Small intestine (tissue), 7 donors: Measurements from ENCODE around the gene PDPN. TPM values are rescaled to one million over a fixed set of nuclear protein-coding genes. Genes with fewer than 3 reads are reported as not detected.

Source experiments
- DNase-seq, 2 donors: peaks; one replicate each; pipeline versions ENCODE4 v3.0.0 to v3.0.0-alpha.2; 2013
- FAIRE-seq: peaks from 2 replicates; lab custom pipeline; 2012; peaks lifted over from hg19 to GRCh38; lab: Jason Lieb, UNC
- H3K27ac ChIP-seq, 3 donors: one replicate each; pipeline ENCODE4 v1.5.1; 2013; ENCODE audit warnings: low read length in 2 of 3, mild to moderate bottlenecking in 2 of 3, control low read depth in 1 of 3, inconsistent platforms in 1 of 3, low read depth in 1 of 3, moderate library complexity in 1 of 3
- H3K27me3 ChIP-seq, 3 donors: one replicate each; pipeline ENCODE4 v1.6.1; 2013; ENCODE audit warnings: low read length in 3 of 3, inconsistent platforms in 1 of 3; ENCODE audit not compliant: control insufficient read depth in 3 of 3, insufficient read depth in 3 of 3
- H3K36me3 ChIP-seq, 3 donors: one replicate each; pipeline ENCODE4 v1.6.1; 2013; ENCODE audit warnings: low read length in 3 of 3, inconsistent platforms in 1 of 3, low read depth in 1 of 3, mild to moderate bottlenecking in 1 of 3, moderate library complexity in 1 of 3; ENCODE audit not compliant: control insufficient read depth in 3 of 3, insufficient read depth in 2 of 3
- H3K4me1 ChIP-seq, 3 donors: one replicate each; pipeline ENCODE4 v1.6.1; 2013; ENCODE audit warnings: low read length in 2 of 3, inconsistent platforms in 1 of 3, low read depth in 1 of 3, mild to moderate bottlenecking in 1 of 3, moderate library complexity in 1 of 3; ENCODE audit not compliant: control insufficient read depth in 3 of 3, insufficient read depth in 2 of 3
- H3K4me3 ChIP-seq, 3 donors: one replicate each; pipeline ENCODE4 v1.5.1; 2013; ENCODE audit warnings: low read length in 3 of 3, control low read depth in 1 of 3, inconsistent platforms in 1 of 3, low read depth in 1 of 3, mild to moderate bottlenecking in 1 of 3, moderate library complexity in 1 of 3
- H3K9me3 ChIP-seq, 2 donors: one replicate each; pipeline ENCODE4 v1.6.1; 2013; ENCODE audit warnings: low read depth in 1 of 2, low read length in 1 of 2; ENCODE audit not compliant: control insufficient read depth in 2 of 2, insufficient read depth in 1 of 2
- WGBS, 3 donors: extraction: QIAGEN DNeasy Blood & Tissue Kit; methylation state at CpG; one replicate each; pipeline ENCODE4 v1.1.7; 2013; 5-methylcytosine and 5-hydroxymethylcytosine counted together
- polyA plus RNA-seq, 4 donors: library from polyadenylated mRNA; stranded (reverse) in 3 of 4; unstranded in 1 of 4; fragments of 200-250 nt in 3 of 4; fragments of 120-200 nt in 1 of 4; gene quantifications; one replicate each; pipeline versions ENCODE4 v1.2.1 to v1.2.3, GENCODE V29; 2013
- donor health status: healthy with polysubstance abuse.
- donor health status: control.
- donor health status: control.
- donor health status: Bipolar disorder and iron deficiency.
- donor health status: healthy.

PDPN gene
- polyA plus RNA-seq, 4 donors = 0.89 to 18.7 (median 3.5) TPM

- 42 to 55% (median 51%) methylated on average over 1 of the region's 1 CpG for WGBS, 3 donors
- no peaks in the 10 kb centered on the region for H3K27me3 ChIP-seq
- no peak for DNase-seq
- no peaks in the 10 kb centered on the region for H3K4me1 ChIP-seq
- peak overlapping the region in 1 of 3 donors; percentile 27 for H3K27ac ChIP-seq
- H3K4me3 ChIP-seq = no peak overlapping the region
- no peaks in the 10 kb centered on the region for H3K9me3 ChIP-seq
- H3K36me3 ChIP-seq = no peaks in the 10 kb centered on the region
- FAIRE-seq = no peak
Observed at GRCh38 chr1:13605159-13605558, 21.5 kb downstream of the PDPN start.

- H3K4me3 ChIP-seq = no peak overlapping the region
- no peak for DNase-seq
- no peak for FAIRE-seq
Observed at GRCh38 chr1:13607002-13607401, 23.4 kb downstream of the PDPN start.

GRCh38 chr1:13616234-13616633 is 32.6 kb downstream of the PDPN start:
- DNase-seq = no peak
- 55 to 69% (median 62%) methylated on average over 5 of the region's 5 CpGs for WGBS, 3 donors
- peaks cover 0 to 4% (median 2%) of the 10 kb centered on the region in 3 donors for H3K27me3 ChIP-seq
- H3K4me1 ChIP-seq = no peaks in the 10 kb centered on the region
- H3K9me3 ChIP-seq = no peaks in the 10 kb centered on the region
- peak overlapping the region in 2 of 3 donors; percentile 71 to 84 for H3K27ac ChIP-seq
- H3K36me3 ChIP-seq = peaks cover 0 to 2% (median 0%) of the 10 kb centered on the region in 3 donors
- no peak overlapping the region for H3K4me3 ChIP-seq
- FAIRE-seq = no peak

More at GRCh38 chr1:13607002-13607401, 23.4 kb downstream of the PDPN start:
- Histone ChIP-seq H3K36me3 (no peaks in the 10 kb centered on the region), H3K9me3 (no peaks in the 10 kb centered on the region), H3K4me1 (no peaks in the 10 kb centered on the region), H3K27ac (no peak overlapping the region), H3K27me3 (no peaks in the 10 kb centered on the region)
- WGBS, 3 donors = 94 to 96% (median 95%) methylated on average over 8 of the region's 8 CpGs

- H3K4me3 ChIP-seq = no peak overlapping the region
- DNase-seq (peak in 1 of 2 donors; percentile 15), FAIRE-seq (no peak)
- H3K36me3 ChIP-seq = peaks cover 0 to 2% (median 0%) of the 10 kb centered on the region in 3 donors
- H3K27ac ChIP-seq = peak overlapping the region in 1 of 3 donors; percentile 79
- no peaks in the 10 kb centered on the region for H3K4me1 ChIP-seq
- peaks cover 0 to 4% (median 2%) of the 10 kb centered on the region in 3 donors for H3K27me3 ChIP-seq
- whole genome bisulfite sequencing, 3 donors = 77 to 91% (median 85%) methylated on average over 4 of the region's 4 CpGs
- no peaks in the 10 kb centered on the region for H3K9me3 ChIP-seq
Observed at GRCh38 chr1:13617108-13617507, 33.5 kb downstream of the PDPN start.

- Histone ChIP-seq H3K9me3 (no peaks in the 10 kb centered on the region), H3K36me3 (peaks cover 0 to 2% (median 0%) of the 10 kb centered on the region in 3 donors), H3K27me3 (peaks cover 0 to 4% (median 2%) of the 10 kb centered on the region in 3 donors), H3K4me1 (no peaks in the 10 kb centered on the region), H3K4me3 (no peak overlapping the region), H3K27ac (peak overlapping the region in 2 of 3 donors; percentile 17 to 79)
- WGBS, 3 donors = 75 to 93% (median 83%) methylated on average over 1 of the region's 1 CpG
- FAIRE-seq (no peak), DNase-seq (no peak)
Observed at GRCh38 chr1:13617773-13618172, 34.1 kb downstream of the PDPN start.

GRCh38 chr1:13618483-13618882 is 34.9 kb downstream of the PDPN start:
- DNase-seq (no peak), FAIRE-seq (no peak)
- Histone ChIP-seq H3K27ac (peak overlapping the region in 1 of 3 donors; percentile 1), H3K4me3 (no peak overlapping the region), H3K9me3 (no peaks in the 10 kb centered on the region), H3K36me3 (peaks cover 0 to 2% (median 0%) of the 10 kb centered on the region in 3 donors), H3K27me3 (peaks cover 0 to 4% (median 2%) of the 10 kb centered on the region in 3 donors), H3K4me1 (no peaks in the 10 kb centered on the region)
- 85 to 93% (median 93%) methylated on average over 9 to 11 of the region's 11 CpGs for WGBS, 3 donors

- H3K9me3 ChIP-seq = no peaks in the 10 kb centered on the region
- H3K4me1 ChIP-seq = no peaks in the 10 kb centered on the region
- FAIRE-seq (no peak), DNase-seq (no peak)
- H3K4me3 ChIP-seq = no peak overlapping the region
- no peaks in the 10 kb centered on the region for H3K36me3 ChIP-seq
- 41 to 50% (median 46%) methylated on average over 8 of the region's 8 CpGs for WGBS, 3 donors
- peak overlapping the region in 1 of 3 donors; percentile 36 for H3K27ac ChIP-seq
- H3K27me3 ChIP-seq = peaks cover 0 to 4% (median 2%) of the 10 kb centered on the region in 3 donors
Observed at GRCh38 chr1:13619909-13620308, 36.3 kb downstream of the PDPN start.

- no peaks in the 10 kb centered on the region for H3K36me3 ChIP-seq
- 70 to 84% (median 70%) methylated on average over 5 of the region's 5 CpGs for WGBS, 3 donors
- H3K4me1 ChIP-seq = no peaks in the 10 kb centered on the region
- DNase-seq (no peak), FAIRE-seq (no peak)
- no peaks in the 10 kb centered on the region for H3K9me3 ChIP-seq
- no peak overlapping the region for H3K27ac ChIP-seq
- H3K4me3 ChIP-seq = no peak overlapping the region
- H3K27me3 ChIP-seq = peaks cover 0 to 4% (median 2%) of the 10 kb centered on the region in 3 donors
Observed at GRCh38 chr1:13620825-13621224, 37.2 kb downstream of the PDPN start.

- Histone ChIP-seq H3K4me1 (no peaks in the 10 kb centered on the region), H3K4me3 (no peak overlapping the region), H3K27me3 (peaks cover 0 to 2% (median 2%) of the 10 kb centered on the region in 3 donors), H3K27ac (no peak overlapping the region), H3K36me3 (no peaks in the 10 kb centered on the region), H3K9me3 (no peaks in the 10 kb centered on the region)
- WGBS, 3 donors = 93 to 97% (median 93%) methylated on average over 4 of the region's 4 CpGs
- no peak for FAIRE-seq
- no peak for DNase-seq
Observed at GRCh38 chr1:13622446-13622845, 38.8 kb downstream of the PDPN start.
